Erythroblast (primary cell): ENCODE measurements around the gene ERCC2.

Source experiments
- GATA1 ChIP-seq: IDR thresholded peaks from 2 replicates; pipeline ENCODE4 v1.6.1; 2011; ENCODE audit warnings: low read depth, mild to moderate bottlenecking, control low read depth, low read length, moderate library complexity
- POLR2A ChIP-seq: IDR thresholded peaks from 2 replicates; pipeline ENCODE4 v1.6.1; 2011; ENCODE audit warnings: mild to moderate bottlenecking, low read length

DNA sequence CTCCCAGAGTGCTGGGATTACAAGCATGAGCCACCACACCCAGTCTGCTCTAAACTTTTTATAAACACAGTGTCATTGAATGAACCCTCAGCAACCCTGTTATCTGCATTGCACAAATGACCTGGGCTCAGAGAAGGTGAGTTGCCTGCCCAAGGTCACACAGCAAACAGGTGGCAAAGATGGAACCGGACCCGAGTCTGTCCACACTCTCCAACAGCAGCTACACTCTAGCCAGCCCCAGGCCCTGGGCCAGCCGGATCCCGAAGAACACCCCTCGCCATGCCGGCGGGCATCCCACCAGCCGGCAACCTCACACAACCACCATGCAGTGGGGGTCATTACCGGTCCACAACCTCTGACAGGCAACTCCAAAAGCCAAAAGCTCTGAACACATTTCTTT, 14.5 kb downstream of the ERCC2 start:
- TF ChIP-seq POLR2A (no peak), GATA1 (no peak)
